ENCODE data around the gene IFT88. TPM values are rescaled to one million over a fixed set of nuclear protein-coding genes. Genes with fewer than 3 reads are reported as not detected.
A peak's percentile ranks its signal among the peaks of the same experiment; 100 is the strongest.

The IFT88 gene
- total and polyA plus RNA-seq, 2 donors (not counting 1 experiment from before 2014, with no cell fraction given) = 9.3 to 17.5 TPM

DNA sequence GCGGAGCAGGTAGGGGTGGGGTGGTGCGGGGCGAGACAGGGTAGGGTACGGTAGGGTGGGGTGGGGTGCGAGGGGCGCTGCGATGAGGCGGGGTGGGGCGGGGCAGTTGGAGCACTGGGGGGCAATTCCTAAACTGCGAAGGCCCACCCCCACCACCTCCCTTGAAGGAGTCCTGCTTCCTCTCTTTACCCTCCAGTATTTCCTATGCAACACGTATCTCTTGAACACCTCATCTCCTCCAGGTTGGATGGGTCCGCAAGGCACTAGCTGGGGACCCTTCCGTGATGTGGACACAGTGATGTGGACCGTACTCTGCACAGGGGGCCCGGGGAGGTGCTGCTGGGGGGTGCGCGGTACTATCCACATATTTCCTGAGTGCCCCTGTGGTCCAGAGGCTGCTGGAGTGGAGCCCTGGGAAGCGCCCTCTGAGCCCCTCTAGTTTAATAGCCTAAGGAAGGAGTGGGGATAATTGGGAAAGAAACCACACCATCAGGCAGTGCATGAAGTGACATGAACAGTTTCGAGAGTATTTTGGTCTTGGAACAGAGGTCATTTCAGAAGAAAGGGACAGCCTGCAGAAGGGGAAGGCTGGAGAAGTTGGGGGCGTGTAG is 137.6 kb downstream of the IFT88 start:
- DNase-seq (ENCODE audit: low read depth in 2 of 2) = no peak
- peak overlapping the region in 1 of 4 experiments; percentile 28 for H3K4me3 ChIP-seq (replicated peaks in 1 of 4; ENCODE audit: control extremely low read depth in 1 of 4, insufficient read depth in 1 of 4, low read depth in 3 of 4, low read length in 4 of 4)
- no peaks in the 10 kb centered on the region for H3K36me3 ChIP-seq (ENCODE audit: control insufficient read depth, insufficient read depth, low read length)
- peak overlapping the region; percentile 25 for H3K4me2 ChIP-seq (ENCODE audit: extremely low read depth, insufficient read depth, low read length)
- H3K79me2 ChIP-seq (ENCODE audit: control insufficient read depth, insufficient read depth, low read length) = no peaks in the 10 kb centered on the region
- no peaks in the 10 kb centered on the region for H3K4me1 ChIP-seq (ENCODE audit: control insufficient read depth, extremely low read depth, insufficient read depth, low read length)
- H3K9me3 ChIP-seq (ENCODE audit: control insufficient read depth, insufficient read depth, low read depth, low read length) = no peaks in the 10 kb centered on the region
- H3K27me3 ChIP-seq (ENCODE audit: control insufficient read depth, insufficient read depth, low read length) = no peaks in the 10 kb centered on the region
- H3K9ac ChIP-seq (ENCODE audit: insufficient read depth, low read length) = no peak overlapping the region
- H3K27ac ChIP-seq (ENCODE audit: insufficient read depth, low read length) = no peak overlapping the region
- H4K20me1 ChIP-seq (ENCODE audit: control insufficient read depth, extremely low read depth, insufficient read depth, low read length) = no peaks in the 10 kb centered on the region
- TF ChIP-seq, protein P1, sequence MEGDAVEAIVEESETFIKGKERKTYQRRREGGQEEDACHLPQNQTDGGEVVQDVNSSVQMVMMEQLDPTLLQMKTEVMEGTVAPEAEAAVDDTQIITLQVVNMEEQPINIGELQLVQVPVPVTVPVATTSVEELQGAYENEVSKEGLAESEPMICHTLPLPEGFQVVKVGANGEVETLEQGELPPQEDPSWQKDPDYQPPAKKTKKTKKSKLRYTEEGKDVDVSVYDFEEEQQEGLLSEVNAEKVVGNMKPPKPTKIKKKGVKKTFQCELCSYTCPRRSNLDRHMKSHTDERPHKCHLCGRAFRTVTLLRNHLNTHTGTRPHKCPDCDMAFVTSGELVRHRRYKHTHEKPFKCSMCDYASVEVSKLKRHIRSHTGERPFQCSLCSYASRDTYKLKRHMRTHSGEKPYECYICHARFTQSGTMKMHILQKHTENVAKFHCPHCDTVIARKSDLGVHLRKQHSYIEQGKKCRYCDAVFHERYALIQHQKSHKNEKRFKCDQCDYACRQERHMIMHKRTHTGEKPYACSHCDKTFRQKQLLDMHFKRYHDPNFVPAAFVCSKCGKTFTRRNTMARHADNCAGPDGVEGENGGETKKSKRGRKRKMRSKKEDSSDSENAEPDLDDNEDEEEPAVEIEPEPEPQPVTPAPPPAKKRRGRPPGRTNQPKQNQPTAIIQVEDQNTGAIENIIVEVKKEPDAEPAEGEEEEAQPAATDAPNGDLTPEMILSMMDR (conservative IDR thresholded peaks at IDR 0.05 in 1 of 2, IDR thresholded peaks at IDR 0.05 in 1 of 2; ENCODE audit: low read depth in 1 of 2, low read length in 2 of 2) = no peak
- no peak for TF ChIP-seq EZH2 (IDR thresholded peaks at IDR 0.05; ENCODE audit: low read length, missing control alignments)
- H2AFZ ChIP-seq (ENCODE audit: low read length) = no peak overlapping the region

DNA sequence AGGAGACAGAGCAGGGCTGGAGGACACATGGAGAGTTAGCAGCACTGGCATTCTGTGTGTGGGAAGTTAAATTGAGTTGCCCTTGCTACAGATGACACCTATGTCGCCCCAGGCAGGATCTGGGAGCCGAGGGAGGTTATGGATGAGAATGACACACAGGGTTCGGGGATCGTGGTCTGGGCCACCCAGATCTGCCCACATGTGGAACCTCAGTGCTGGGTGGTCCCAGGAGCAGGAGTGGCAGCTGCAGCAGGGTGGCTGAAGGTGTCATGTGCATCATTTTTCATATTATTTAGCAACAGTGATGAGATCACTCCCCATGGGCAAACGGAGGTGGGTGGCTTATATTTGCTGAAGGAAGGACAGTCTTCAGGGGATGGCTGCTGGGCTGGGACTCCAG is 139.7 kb downstream of the IFT88 start:
- H2AFZ ChIP-seq (ENCODE audit: low read length) = no peak overlapping the region
- TF ChIP-seq EZH2 (IDR thresholded peaks at IDR 0.05; ENCODE audit: low read length, missing control alignments) = no peak
- TF ChIP-seq, protein P1 (conservative IDR thresholded peaks at IDR 0.05 in 1 of 2, IDR thresholded peaks at IDR 0.05 in 1 of 2; ENCODE audit: low read depth in 1 of 2, low read length in 2 of 2) = no peak
- H3K27me3 ChIP-seq (ENCODE audit: control insufficient read depth, insufficient read depth, low read length) = no peaks in the 10 kb centered on the region

DNA sequence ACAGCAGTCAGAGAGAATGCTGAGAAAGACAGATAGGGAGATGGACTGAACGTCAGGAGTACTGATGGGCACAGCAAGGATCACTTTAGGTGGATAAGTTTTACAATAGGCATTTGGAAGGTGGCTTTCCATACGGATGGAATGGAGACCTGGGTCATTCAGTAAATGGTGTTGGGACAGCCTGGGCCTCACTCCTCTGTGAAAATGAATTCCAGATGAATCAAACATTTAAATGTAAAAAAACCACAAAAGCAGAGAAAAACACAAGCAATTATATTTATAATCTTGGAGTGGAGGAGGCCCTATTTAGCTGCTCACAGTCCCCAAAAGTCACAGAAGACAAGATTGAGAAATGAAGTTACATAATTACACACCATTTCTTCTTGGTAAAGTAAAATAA is 141.3 kb downstream of the IFT88 start:
- Histone ChIP-seq H4K20me1 (ENCODE audit: control insufficient read depth, extremely low read depth, insufficient read depth, low read length) (no peaks in the 10 kb centered on the region), H3K27ac (ENCODE audit: insufficient read depth, low read length) (no peak overlapping the region), H3K79me2 (ENCODE audit: control insufficient read depth, insufficient read depth, low read length) (no peaks in the 10 kb centered on the region), H3K36me3 (ENCODE audit: control insufficient read depth, insufficient read depth, low read length) (no peaks in the 10 kb centered on the region), H3K4me3 (replicated peaks in 1 of 4; ENCODE audit: control extremely low read depth in 1 of 4, insufficient read depth in 1 of 4, low read depth in 3 of 4, low read length in 4 of 4) (no peak overlapping the region), H3K9me3 (ENCODE audit: control insufficient read depth, insufficient read depth, low read depth, low read length) (no peaks in the 10 kb centered on the region), H3K27me3 (ENCODE audit: control insufficient read depth, insufficient read depth, low read length) (no peaks in the 10 kb centered on the region), H3K4me1 (ENCODE audit: control insufficient read depth, extremely low read depth, insufficient read depth, low read length) (peaks cover 2% of the 10 kb centered on the region), H3K4me2 (ENCODE audit: extremely low read depth, insufficient read depth, low read length) (no peak overlapping the region), H3K9ac (ENCODE audit: insufficient read depth, low read length) (no peak overlapping the region), H2AFZ (ENCODE audit: low read length) (no peak overlapping the region)
- no peak for TF ChIP-seq EZH2 (IDR thresholded peaks at IDR 0.05; ENCODE audit: low read length, missing control alignments)
- TF ChIP-seq, protein P1 (conservative IDR thresholded peaks at IDR 0.05 in 1 of 2, IDR thresholded peaks at IDR 0.05 in 1 of 2; ENCODE audit: low read depth in 1 of 2, low read length in 2 of 2) = no peak
- DNase-seq (ENCODE audit: low read depth in 2 of 2) = no peak

More for the DNA sequence above, 139.7 kb downstream of the IFT88 start:
- Histone ChIP-seq H3K4me1 (ENCODE audit: control insufficient read depth, extremely low read depth, insufficient read depth, low read length) (no peaks in the 10 kb centered on the region), H4K20me1 (ENCODE audit: control insufficient read depth, extremely low read depth, insufficient read depth, low read length) (no peaks in the 10 kb centered on the region), H3K27ac (ENCODE audit: insufficient read depth, low read length) (no peak overlapping the region), H3K36me3 (ENCODE audit: control insufficient read depth, insufficient read depth, low read length) (no peaks in the 10 kb centered on the region), H3K9ac (ENCODE audit: insufficient read depth, low read length) (no peak overlapping the region), H3K9me3 (ENCODE audit: control insufficient read depth, insufficient read depth, low read depth, low read length) (no peaks in the 10 kb centered on the region), H3K4me2 (ENCODE audit: extremely low read depth, insufficient read depth, low read length) (no peak overlapping the region), H3K79me2 (ENCODE audit: control insufficient read depth, insufficient read depth, low read length) (no peaks in the 10 kb centered on the region), H3K4me3 (replicated peaks in 1 of 4; ENCODE audit: control extremely low read depth in 1 of 4, insufficient read depth in 1 of 4, low read depth in 3 of 4, low read length in 4 of 4) (no peak overlapping the region)
- no peak for DNase-seq (ENCODE audit: low read depth in 2 of 2)

Measured in fibroblast of lung (primary cell).